Dermis blood vessel endothelial cell (primary cell): ENCODE data around the gene ZKSCAN8. TPM values are rescaled to one million over a fixed set of nuclear protein-coding genes. Genes with fewer than 3 reads are reported as not detected.
"Not testable (repeated sequence)": the region's sequence is repeated elsewhere in the genome, so short reads cannot be mapped to it uniquely, and the experiment has no call there.

Source experiments
- DNase-seq: peaks from one replicate; pipeline ENCODE4 v3.0.0; 2010
- total RNA-seq: library from RNA; depleted of rRNA; stranded (reverse); fragments of >200 nt; gene quantifications from 2 replicates; pipeline ENCODE4 v1.2.3, GENCODE V29; 2014

ZKSCAN8 gene
- total RNA-seq: 19.4 and 20.8 TPM in 2 replicates

- peak; percentile 85 for DNase-seq
Observed at GRCh38 chr6:28141500-28142329, at the start of gene ZKSCAN8. ZKSCAN8 (plus strand) TSS chr6:28141883; CDS start chr6:28148408, 6,525 bp downstream.

DNA sequence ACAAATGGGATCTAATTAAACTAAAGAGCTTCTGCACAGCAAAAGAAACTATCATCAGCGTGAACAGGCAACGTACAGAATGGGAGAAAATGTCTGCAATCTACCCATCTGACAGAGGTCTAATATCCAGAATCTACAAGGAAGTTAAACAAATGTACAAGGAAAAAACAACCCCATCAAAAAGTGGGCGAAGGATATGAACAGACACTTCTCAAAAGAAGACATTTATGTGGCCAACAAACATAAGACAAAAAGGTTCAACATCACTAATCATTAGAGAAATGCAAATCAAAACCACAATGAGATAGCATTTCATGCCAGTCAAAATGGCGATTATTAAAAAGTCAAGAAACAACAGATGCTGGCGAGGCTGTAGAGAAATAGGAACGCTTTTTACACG, 39.5 kb upstream of the ZKSCAN8 start:
- not testable (repeated sequence) for DNase-seq

GRCh38 chr6:28102699-28103098, 39.0 kb upstream of the ZKSCAN8 start:
- not testable (repeated sequence) for DNase-seq

DNA sequence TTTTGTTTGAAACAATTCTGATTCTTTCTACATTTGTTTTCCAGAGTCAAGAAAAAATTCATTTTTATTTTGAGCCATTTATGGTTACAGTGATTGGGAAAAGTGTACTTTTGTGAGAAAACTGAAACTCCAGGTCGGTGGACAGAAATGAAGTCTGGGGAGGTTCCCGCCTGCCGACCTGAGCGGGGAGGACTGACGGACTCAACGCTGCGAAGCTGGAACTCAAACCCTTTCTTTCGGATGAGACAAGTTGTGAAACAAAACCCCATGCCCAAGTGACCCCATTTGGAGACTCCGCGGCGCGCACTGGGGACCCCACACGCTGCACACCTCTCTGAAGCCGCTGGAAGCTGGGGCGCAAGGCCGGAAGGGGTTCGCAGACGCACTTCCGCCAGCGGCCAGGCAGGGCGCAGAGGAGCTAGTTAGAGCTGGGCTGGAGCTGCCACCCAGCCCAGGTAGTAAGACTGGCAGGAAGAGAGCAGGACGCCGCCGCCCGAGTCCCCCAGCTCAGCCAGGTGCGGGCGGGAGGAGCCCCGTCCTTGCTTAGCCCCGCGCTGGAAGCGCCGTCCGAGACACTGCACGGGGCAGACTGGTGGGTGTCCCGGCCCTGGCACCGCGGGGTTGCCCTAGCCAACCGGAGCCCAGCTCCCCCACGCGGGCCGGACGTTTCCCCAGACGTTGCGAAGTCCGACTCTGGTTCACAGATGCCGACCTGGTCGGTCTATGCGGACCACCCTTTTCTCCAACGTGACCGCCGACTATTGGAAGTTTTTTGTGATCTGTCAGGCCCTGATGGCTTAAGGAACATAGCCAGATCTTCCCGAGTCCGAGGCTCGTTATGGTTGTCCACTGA, 37.1 kb upstream of the ZKSCAN8 start:
- peak; percentile 75 for DNase-seq

GRCh38 chr6:28105245-28105639, 36.4 kb upstream of the ZKSCAN8 start:
- DNase-seq: no peak

- no peak for DNase-seq
Observed at GRCh38 chr6:28107506-28107905, 34.2 kb upstream of the ZKSCAN8 start.

DNA sequence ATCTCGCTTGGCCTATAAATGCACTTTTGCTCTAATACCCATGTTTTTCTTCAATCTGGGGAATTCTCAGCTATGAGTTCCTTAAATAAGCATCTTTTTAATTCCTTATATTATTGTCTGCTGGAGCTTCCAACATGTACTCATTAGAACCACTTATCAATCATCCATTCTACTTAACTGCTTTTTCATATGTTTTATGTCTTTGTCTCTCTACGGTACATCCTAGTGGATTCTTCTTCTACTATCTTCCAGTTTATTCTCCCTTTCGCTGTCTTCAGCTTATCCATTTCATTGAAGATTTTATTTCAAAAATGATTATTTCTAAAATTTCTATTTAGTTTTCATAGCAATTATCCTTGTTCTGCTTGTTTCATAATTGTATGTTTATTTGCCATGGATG, 29.7 kb upstream of the ZKSCAN8 start:
- DNase-seq: no peak

DNA sequence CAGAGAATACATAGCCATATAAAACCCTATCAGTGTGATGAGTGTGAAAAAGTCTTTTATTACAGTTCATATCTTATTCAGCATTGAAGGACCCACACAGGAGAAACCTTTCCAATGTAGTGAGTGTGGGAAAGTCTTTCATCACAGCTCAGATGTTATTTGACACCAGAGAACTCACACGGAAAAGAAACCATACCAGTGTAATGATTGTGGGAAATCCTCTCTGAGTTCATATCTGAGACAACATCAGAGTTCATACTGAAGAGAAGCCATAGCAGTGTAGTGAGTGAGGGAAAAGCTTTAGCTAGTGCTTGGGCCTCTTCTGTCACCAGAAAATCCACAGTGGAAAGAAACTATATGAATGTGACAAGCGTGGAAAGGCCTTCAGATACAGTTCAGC, 25.9 kb upstream of the ZKSCAN8 start:
- no peak for DNase-seq

DNA sequence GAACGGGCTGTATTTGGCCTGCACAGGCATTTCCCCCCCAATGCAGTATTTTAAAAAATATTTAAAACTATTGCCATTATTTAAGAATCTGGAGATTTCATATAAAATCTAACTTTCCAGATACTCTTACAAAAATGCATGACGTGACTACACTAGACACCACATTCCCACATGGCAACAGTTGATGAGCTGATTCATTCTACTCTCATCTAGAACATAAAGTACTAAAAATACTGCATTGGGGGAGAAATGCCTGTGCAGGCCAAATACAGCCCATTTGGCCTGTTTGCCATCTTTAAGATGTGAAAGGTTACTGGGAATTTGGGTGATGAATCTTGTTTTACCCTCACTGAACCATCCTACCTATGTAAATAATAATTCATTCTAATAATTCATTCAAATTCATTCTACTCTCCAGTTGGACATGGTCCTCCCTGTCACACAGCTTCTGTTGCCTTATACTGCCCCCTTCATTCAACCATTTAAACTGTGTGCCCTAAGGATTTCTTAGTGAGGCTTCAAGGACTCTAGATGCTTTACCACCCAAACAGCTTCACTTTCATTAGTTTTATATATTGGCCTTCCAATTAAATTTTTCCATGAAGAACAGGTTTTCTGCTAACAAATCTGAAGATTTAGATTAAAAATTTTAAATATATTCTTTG, 24.2 kb upstream of the ZKSCAN8 start:
- no peak for DNase-seq

DNA sequence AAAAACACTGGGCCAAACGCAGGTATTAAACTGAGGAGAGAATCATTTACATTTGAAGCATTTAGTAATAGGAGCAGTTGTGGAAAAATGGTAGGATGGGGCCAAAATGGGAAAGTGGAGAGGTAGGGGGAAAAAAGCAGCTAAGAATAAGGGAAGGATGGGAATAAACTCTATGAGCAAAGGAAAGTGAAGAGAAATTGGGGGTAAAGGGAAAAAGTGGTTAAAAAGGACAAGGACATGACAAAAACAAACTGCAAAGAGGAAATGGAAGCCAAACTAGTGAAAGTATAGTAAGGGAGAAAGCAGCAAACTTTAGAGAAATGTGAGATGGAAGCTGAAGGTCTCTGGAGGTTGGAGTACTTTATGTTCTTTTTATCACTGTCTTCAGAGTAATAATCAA, 23.5 kb upstream of the ZKSCAN8 start:
- DNase-seq: no peak

DNA sequence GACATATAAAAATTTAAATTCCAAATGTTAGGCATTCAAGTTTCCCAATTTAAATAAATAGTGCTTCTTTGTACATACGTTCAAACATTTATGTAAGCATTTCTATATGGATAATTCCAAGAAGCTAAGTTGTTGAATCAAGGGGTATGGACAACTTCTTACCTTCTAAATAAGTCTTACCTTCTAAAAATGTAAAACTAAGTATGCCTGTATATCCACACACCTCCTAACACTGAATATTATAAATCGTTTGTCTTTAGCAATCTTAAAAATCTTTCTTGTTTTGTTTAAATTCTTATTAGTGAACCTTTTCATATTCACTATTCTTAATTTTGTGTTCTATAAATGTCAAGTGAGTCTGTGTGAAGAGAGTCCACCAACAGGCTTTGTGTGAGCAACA, 19.8 kb upstream of the ZKSCAN8 start:
- no peak for DNase-seq

- not testable (repeated sequence) for DNase-seq
Observed at GRCh38 chr6:28122283-28122682, 19.4 kb upstream of the ZKSCAN8 start.

- DNase-seq: peak; percentile 89
Observed at GRCh38 chr6:28124350-28124970, 17.2 kb upstream of the ZKSCAN8 start, which contains the start of gene ZSCAN16. ZSCAN16 (plus strand) TSS chr6:28124609; CDS start chr6:28125444, 835 bp downstream.

DNA sequence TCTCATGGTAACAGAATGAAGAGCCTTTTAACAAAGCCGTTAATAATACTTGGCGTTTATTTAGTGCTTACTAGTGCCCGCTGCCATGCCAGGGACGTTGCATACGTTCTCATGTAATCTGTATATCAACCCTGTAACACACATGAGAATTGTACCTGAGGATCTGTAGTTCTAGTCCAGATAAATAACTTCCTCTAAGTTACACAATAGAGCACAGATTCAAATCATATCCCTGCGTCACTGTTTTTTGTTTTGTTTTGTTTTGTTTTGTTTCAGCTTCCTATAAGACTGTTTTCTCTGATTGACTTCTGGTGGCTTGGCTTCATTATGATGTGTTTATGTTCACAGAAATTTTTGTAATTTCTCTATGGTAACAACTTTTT, 16.7 kb upstream of the ZKSCAN8 start:
- DNase-seq: no peak

DNA sequence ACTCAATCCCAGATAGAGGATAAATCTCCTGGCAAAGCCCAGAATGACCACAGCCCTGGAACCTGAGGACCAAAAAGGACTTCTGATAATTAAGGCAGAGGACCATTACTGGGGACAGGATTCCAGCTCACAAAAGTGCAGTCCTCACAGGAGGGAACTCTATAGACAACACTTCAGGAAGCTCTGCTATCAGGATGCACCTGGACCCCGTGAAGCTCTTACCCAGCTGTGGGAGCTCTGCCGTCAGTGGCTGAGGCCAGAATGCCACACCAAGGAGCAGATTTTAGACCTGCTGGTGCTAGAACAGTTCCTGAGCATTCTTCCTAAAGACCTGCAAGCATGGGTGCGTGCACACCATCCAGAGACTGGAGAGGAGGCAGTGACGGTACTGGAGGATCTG, 16.3 kb upstream of the ZKSCAN8 start:
- DNase-seq: no peak

DNA sequence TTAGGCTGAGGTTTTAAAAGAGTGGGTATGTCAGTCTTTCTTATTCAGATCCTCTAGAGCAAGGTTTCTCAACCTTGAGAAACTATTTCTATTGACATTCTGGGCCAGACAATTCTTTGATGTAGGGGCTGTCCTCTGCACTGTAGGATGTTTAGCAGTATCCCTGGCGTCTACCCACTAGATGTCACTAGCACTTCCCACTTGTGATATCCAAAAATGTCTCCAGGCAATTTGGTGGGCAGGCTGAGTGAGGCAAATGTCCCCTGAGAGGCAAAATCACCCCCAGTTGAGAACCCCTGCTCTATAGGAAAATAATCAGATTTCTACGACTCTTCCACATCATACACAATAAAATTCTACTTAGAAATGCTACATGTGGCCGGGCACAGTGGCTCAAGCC, 7.7 kb upstream of the ZKSCAN8 start:
- peak; percentile 69 for DNase-seq

GRCh38 chr6:28134716-28135115, 7.0 kb upstream of the ZKSCAN8 start:
- no peak for DNase-seq

DNA sequence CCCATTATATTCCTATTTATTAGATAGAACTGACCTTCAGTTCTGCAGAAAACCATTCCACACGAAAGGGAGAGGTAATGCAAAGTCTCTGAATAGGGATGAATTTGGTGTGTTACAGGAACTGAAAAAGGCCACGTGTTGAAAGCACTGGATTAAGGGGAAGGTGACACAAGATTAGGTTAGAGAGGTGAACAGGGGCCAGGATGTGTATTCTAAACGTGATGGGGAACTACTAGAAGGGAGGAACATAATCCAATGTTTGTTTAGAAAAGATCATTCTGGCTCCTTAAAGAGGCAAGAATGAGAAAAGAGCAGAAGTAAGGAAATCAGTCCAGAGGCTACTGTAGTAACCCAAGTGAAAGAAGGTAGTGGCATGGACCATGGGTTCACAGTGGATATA, 6.3 kb upstream of the ZKSCAN8 start:
- no peak for DNase-seq

DNA sequence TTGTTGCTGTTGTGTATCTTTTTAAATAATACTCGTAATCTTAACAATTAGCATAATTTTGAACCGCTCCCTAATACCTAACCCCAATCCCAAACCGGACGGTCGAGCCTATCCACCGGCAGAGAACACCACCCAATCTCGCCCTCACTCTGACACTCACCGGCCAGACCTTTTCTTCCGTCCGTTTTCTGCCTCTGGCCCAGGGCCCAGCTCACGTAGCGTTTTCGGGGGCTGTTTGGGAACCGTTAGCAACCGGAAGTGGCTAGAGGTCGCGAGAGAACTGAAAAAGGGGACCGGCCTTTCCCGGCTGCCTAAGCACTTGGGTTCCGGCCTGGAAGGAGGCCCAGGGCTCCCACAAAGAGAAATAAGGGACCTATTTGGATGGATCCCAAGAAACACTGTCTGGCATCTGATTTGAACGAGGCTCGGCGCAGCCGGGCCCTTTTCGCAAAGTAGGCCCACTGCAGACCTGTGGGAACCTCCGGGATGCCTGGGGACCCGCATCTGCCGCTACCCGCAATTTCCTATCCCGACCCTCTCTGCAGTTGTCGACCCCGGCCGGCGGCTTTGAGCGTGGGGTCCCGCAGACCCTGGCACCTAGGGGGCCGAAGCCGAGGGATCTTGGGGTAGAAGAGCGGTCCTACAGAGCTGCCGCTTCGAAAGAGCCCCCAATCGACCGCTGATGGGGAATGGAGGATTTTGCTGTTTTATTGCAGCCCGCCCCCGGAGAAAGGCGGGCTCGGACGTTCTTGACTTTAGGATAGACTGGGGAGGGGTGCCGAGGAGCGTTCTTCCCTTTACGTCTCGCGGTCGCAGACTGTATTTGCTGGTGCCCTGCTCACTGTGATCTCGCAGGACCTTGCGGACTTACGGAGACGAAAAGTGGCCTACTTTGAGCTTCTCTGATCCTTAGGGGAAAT, 4.8 kb upstream of the ZKSCAN8 start:
- DNase-seq: peak; percentile 97

DNA sequence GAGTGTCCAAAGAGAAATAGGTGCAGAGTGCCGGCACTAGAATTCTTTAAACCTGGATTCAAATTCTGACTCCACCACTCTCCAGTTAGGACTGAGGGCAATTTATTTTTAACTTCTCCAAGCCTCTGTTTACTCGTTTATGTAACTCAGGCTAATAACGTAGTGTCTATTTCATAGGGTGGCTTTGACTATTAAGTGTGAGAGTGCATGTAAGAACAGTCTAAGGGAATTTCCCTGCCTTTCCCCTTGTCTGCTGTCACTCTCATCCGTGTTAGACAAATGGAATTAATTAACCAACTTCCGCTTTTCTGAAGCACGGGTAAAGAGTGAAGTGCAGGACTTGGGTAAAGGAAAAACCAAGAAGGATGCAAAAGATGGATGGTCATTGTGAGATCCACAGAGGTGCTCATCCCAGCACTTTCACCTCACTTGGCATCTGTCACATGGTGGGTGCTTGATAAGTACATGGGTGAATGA, 4.1 kb upstream of the ZKSCAN8 start:
- DNase-seq: no peak

DNA sequence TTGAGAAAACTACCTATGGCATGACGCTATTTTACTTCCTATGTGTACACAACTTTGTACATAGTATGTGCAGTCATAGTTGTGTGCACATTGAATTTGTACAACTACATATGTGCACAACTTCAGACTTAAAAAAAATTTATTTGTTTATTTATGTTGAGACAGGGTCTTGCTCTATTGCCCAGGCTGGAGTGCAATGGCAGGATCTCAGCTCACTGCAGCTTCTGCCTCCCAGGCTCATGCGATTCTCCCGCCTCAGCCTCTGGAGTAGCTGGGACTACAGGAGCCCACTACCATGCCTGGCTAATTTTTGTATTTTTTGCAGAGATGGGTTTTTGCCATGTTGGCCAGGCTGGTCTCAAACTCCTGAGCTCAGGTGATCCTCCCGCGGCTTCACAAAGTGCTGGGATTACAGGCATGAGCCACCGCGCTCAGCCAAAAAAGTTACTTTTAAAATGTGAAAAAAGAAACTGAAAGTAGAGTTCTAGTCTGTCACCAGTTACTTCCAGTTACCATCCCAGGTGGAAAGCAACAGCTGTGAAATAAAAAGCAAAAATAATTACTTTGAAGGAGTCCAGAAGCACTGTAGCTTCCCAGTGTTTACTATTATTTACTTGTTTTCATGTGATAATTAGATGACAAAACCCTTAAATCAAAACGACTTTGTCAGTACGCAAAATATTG, 1.7 kb upstream of the ZKSCAN8 start:
- no peak for DNase-seq
